Activated CD8-positive, alpha-beta memory T cell treated with anti-CD3 and anti-CD28 coated beads for 48 hours (primary cell): ENCODE data around the gene SEC23IP.
"Not testable (repeated sequence)": the region's sequence is repeated elsewhere in the genome, so short reads cannot be mapped to it uniquely, and the experiment has no call there.

Experiments used
- DNase-seq, 3 experiments: peaks; one replicate each; pipeline ENCODE4 v3.0.0-alpha.2; 2020; ENCODE audit warnings: low read depth in 2 of 3, low spot score in 2 of 3

SEC23IP gene

GRCh38 chr10:119878524-119878923 lies 14.0 kb upstream of the SEC23IP start:
- DNase-seq: no peak

GRCh38 chr10:119883901-119884611 lies 8.5 kb upstream of the SEC23IP start:
- DNase-seq: not testable (repeated sequence)

- not testable (repeated sequence) for DNase-seq
Measured at GRCh38 chr10:119886070-119886469, 6.5 kb upstream of the SEC23IP start.

- DNase-seq: not testable (repeated sequence)
Measured at GRCh38 chr10:119888715-119889114, 3.8 kb upstream of the SEC23IP start.

- not testable (repeated sequence) for DNase-seq
Measured at GRCh38 chr10:119889201-119889600, 3.3 kb upstream of the SEC23IP start.

GRCh38 chr10:119890307-119890706 lies 2.2 kb upstream of the SEC23IP start:
- not testable (repeated sequence) for DNase-seq

- DNase-seq: not testable (repeated sequence)
Measured at GRCh38 chr10:119891849-119892187, 712 bp upstream of the SEC23IP start.

GRCh38 chr10:119893074-119893473 lies 544 bp downstream of the SEC23IP start:
- no peak for DNase-seq

- DNase-seq: no peak
Measured at GRCh38 chr10:119893845-119894427, 1.4 kb downstream of the SEC23IP start.

- no peak for DNase-seq
Measured at GRCh38 chr10:119896061-119896655, 3.6 kb downstream of the SEC23IP start.

- no peak for DNase-seq
Measured at GRCh38 chr10:119896937-119897770, 4.6 kb downstream of the SEC23IP start.

GRCh38 chr10:119898577-119898976 lies 6.0 kb downstream of the SEC23IP start:
- DNase-seq: no peak

- no peak for DNase-seq
Measured at GRCh38 chr10:119903946-119904666, 11.6 kb downstream of the SEC23IP start.

- not testable (repeated sequence) for DNase-seq
Measured at GRCh38 chr10:119907695-119908094, 15.2 kb downstream of the SEC23IP start.

- DNase-seq: no peak
Measured at GRCh38 chr10:119908166-119908565, 15.6 kb downstream of the SEC23IP start.

- DNase-seq: no peak
Measured at GRCh38 chr10:119910689-119911088, 18.2 kb downstream of the SEC23IP start.

- no peak for DNase-seq
Measured at GRCh38 chr10:119917777-119918176, 25.2 kb downstream of the SEC23IP start.

- DNase-seq: no peak
Measured at GRCh38 chr10:119919271-119919670, 26.7 kb downstream of the SEC23IP start.

GRCh38 chr10:119919826-119920225 lies 27.3 kb downstream of the SEC23IP start:
- no peak for DNase-seq

- no peak for DNase-seq
Measured at GRCh38 chr10:119928411-119928810, 35.9 kb downstream of the SEC23IP start.

- no peak for DNase-seq
Measured at GRCh38 chr10:119931871-119932270, 39.3 kb downstream of the SEC23IP start.
